ENCODE measurements around the gene DYNC2I2. TPM values are rescaled to one million over a fixed set of nuclear protein-coding genes. Genes with fewer than 3 reads are reported as not detected.
"Not testable (repeated sequence)": the region's sequence is repeated elsewhere in the genome, so short reads cannot be mapped to it uniquely, and the experiment has no call there.

The DYNC2I2 gene
- total and polyA plus RNA-seq, 4 donors, result 32.5 to 84.8 (median 66.0) TPM

- Histone ChIP-seq H3K9me3 (ENCODE audit: control insufficient read depth in 4 of 4, insufficient read depth in 3 of 4, low read length in 3 of 4) (no peaks in the 10 kb centered on the region), H3K27ac (ENCODE audit: low read depth in 1 of 2, low read length in 1 of 2) (no peak overlapping the region), H3K36me3 (ENCODE audit: control insufficient read depth in 4 of 4, insufficient read depth in 4 of 4, low read length in 4 of 4) (peaks cover 0 to 1% (median 0%) of the 10 kb centered on the region in 4 donors), H3K4me3 (no peak overlapping the region), H3K9ac (ENCODE audit: insufficient read depth in 1 of 2, low read length in 2 of 2) (peak overlapping the region in 1 of 2 donors; percentile 11), H3K27me3 (ENCODE audit: control insufficient read depth in 3 of 3, insufficient read depth in 3 of 3, low read length in 2 of 3) (no peaks in the 10 kb centered on the region), H3K4me1 (ENCODE audit: control insufficient read depth in 5 of 5, insufficient read depth in 5 of 5, low read length in 5 of 5) (peaks cover 0 to 1% (median 0%) of the 10 kb centered on the region in 5 donors)
- ATAC-seq (ENCODE audit: insufficient read depth, low FRiP score) (no peak), DNase-seq (no peak)
- TF ChIP-seq CTCF (IDR thresholded peaks at IDR 0.05; ENCODE audit: control extremely low read depth, extremely low read depth), result no peak
- 93 to 100% methylated on average over 1 of the region's 1 CpG for WGBS, 2 donors
Measured at GRCh38 chr9:128654481-128654880, 2.2 kb downstream of the DYNC2I2 start.

GRCh38 chr9:128653908-128654307 is 2.7 kb downstream of the DYNC2I2 start:
- WGBS, 2 donors, result 94 to 95% methylated on average over 8 of the region's 8 CpGs
- Histone ChIP-seq H3K27me3 (ENCODE audit: control insufficient read depth in 3 of 3, insufficient read depth in 3 of 3, low read length in 2 of 3) (no peaks in the 10 kb centered on the region), H3K9me3 (ENCODE audit: control insufficient read depth in 4 of 4, insufficient read depth in 3 of 4, low read length in 3 of 4) (no peaks in the 10 kb centered on the region), H3K4me1 (ENCODE audit: control insufficient read depth in 5 of 5, insufficient read depth in 5 of 5, low read length in 5 of 5) (peaks cover 0 to 1% (median 0%) of the 10 kb centered on the region in 5 donors), H3K27ac (ENCODE audit: low read depth in 1 of 2, low read length in 1 of 2) (no peak overlapping the region), H3K4me3 (no peak overlapping the region), H3K36me3 (ENCODE audit: control insufficient read depth in 4 of 4, insufficient read depth in 4 of 4, low read length in 4 of 4) (peaks cover 0 to 4% (median under 1%) of the 10 kb centered on the region in 4 donors), H3K9ac (ENCODE audit: insufficient read depth in 1 of 2, low read length in 2 of 2) (peak overlapping the region in 1 of 2 donors; percentile 11)
- no peak for DNase-seq
- ATAC-seq (ENCODE audit: insufficient read depth, low FRiP score), result no peak
- TF ChIP-seq CTCF (IDR thresholded peaks at IDR 0.05; ENCODE audit: control extremely low read depth, extremely low read depth), result no peak

- no peak overlapping the region for H3K9ac ChIP-seq (ENCODE audit: insufficient read depth in 1 of 2, low read length in 2 of 2)
- TF ChIP-seq CTCF (IDR thresholded peaks at IDR 0.05; ENCODE audit: control extremely low read depth, extremely low read depth), result no peak
- DNase-seq (no peak), ATAC-seq (ENCODE audit: insufficient read depth, low FRiP score) (no peak)
- H3K27ac ChIP-seq (ENCODE audit: low read depth in 1 of 2, low read length in 1 of 2), result no peak overlapping the region
- no peaks in the 10 kb centered on the region for H3K9me3 ChIP-seq (ENCODE audit: control insufficient read depth in 4 of 4, insufficient read depth in 3 of 4, low read length in 3 of 4)
- H3K4me1 ChIP-seq (ENCODE audit: control insufficient read depth in 5 of 5, insufficient read depth in 5 of 5, low read length in 5 of 5), result peaks cover 0 to 1% (median 0%) of the 10 kb centered on the region in 5 donors
- H3K27me3 ChIP-seq (ENCODE audit: control insufficient read depth in 3 of 3, insufficient read depth in 3 of 3, low read length in 2 of 3), result no peaks in the 10 kb centered on the region
- H3K36me3 ChIP-seq (ENCODE audit: control insufficient read depth in 4 of 4, insufficient read depth in 4 of 4, low read length in 4 of 4), result peaks cover 0 to 4% (median under 1%) of the 10 kb centered on the region in 4 donors
- no peak overlapping the region for H3K4me3 ChIP-seq
- 96 to 97% methylated on average over 5 of the region's 5 CpGs for WGBS, 2 donors
Measured at GRCh38 chr9:128651798-128652197, 4.8 kb downstream of the DYNC2I2 start.

- not testable (repeated sequence) for H3K36me3 ChIP-seq (ENCODE audit: control insufficient read depth in 4 of 4, insufficient read depth in 4 of 4, low read length in 4 of 4); ATAC-seq (ENCODE audit: insufficient read depth, low FRiP score); H3K9ac ChIP-seq (ENCODE audit: insufficient read depth in 1 of 2, low read length in 2 of 2); H3K4me1 ChIP-seq (ENCODE audit: control insufficient read depth in 5 of 5, insufficient read depth in 5 of 5, low read length in 5 of 5); H3K27ac ChIP-seq (ENCODE audit: low read depth in 1 of 2, low read length in 1 of 2); DNase-seq; H3K9me3 ChIP-seq (ENCODE audit: control insufficient read depth in 4 of 4, insufficient read depth in 3 of 4, low read length in 3 of 4); H3K27me3 ChIP-seq (ENCODE audit: control insufficient read depth in 3 of 3, insufficient read depth in 3 of 3, low read length in 2 of 3); H3K4me3 ChIP-seq
- WGBS, 2 donors, result 87 to 90% methylated on average over 9 of the region's 9 CpGs
Measured at GRCh38 chr9:128648206-128648605, 8.4 kb downstream of the DYNC2I2 start.

Measured in lung (tissue), 12 donors.